PFSK-1 (cell line): Measurements from ENCODE around the gene NAA11.

Experiments
- POLR2AphosphoS5 ChIP-seq: IDR thresholded peaks from 2 replicates; pipeline ENCODE4 v1.6.1; 2012; ENCODE audit warnings: low read depth, mild to moderate bottlenecking, control low read depth, low read length, moderate library complexity
- REST ChIP-seq, 2 experiments: IDR thresholded peaks; 2 replicates each; pipeline versions ENCODE4 v1.6.1 to v1.8.0; 2011 to 2012; ENCODE audit warnings: low read depth in 2 of 2, low read length in 2 of 2, control low read depth in 1 of 2, inconsistent platforms in 1 of 2, mild to moderate bottlenecking in 1 of 2, moderate library complexity in 1 of 2; ENCODE audit not compliant: insufficient read depth in 1 of 2
- SIN3A ChIP-seq: IDR thresholded peaks from 2 replicates; pipeline ENCODE4 v1.6.1; 2012; ENCODE audit warnings: mild to moderate bottlenecking, low read length, moderate library complexity, borderline replicate concordance; ENCODE audit not compliant: insufficient read depth
- TAF1 ChIP-seq: IDR thresholded peaks from 2 replicates; pipeline ENCODE4 v1.6.1; 2012; ENCODE audit warnings: low read length, control low read depth, borderline replicate concordance; ENCODE audit not compliant: insufficient read depth

- TF ChIP-seq POLR2AphosphoS5 (no peak), SIN3A (no peak), TAF1 (no peak), REST (IDR thresholded peaks at IDR 0.05; ENCODE audit: insufficient read depth in 1 of 2, low read depth in 2 of 2, low read length in 2 of 2) (no peak)
These were observed 44.2 kb upstream of the NAA11 start for GRCh38 chr4:79370026-79370425.
